OCI-LY1 (cell line): Measurements from ENCODE around the gene ACO2.

Experiments used
- EZH2 ChIP-seq: fragments of 200-600 bp; sonication (generic), shearing (Covaris generic); IDR thresholded peaks from 2 replicates; pipeline ENCODE4 v1.8.0; 2017; ENCODE audit warnings: borderline replicate concordance, mixed run types, mild to moderate bottlenecking, antibody characterized with exemption, low read length, moderate library complexity, mixed read lengths
- TF ChIP-seq, protein P1 (sequence below): fragments of 200-600 bp; sonication (generic), shearing (Covaris generic); IDR thresholded peaks from 2 replicates; pipeline ENCODE4 v1.5.1; 2017; ENCODE audit warnings: mild to moderate bottlenecking, antibody characterized with exemption, low read length, moderate library complexity, mixed read lengths

DNA sequence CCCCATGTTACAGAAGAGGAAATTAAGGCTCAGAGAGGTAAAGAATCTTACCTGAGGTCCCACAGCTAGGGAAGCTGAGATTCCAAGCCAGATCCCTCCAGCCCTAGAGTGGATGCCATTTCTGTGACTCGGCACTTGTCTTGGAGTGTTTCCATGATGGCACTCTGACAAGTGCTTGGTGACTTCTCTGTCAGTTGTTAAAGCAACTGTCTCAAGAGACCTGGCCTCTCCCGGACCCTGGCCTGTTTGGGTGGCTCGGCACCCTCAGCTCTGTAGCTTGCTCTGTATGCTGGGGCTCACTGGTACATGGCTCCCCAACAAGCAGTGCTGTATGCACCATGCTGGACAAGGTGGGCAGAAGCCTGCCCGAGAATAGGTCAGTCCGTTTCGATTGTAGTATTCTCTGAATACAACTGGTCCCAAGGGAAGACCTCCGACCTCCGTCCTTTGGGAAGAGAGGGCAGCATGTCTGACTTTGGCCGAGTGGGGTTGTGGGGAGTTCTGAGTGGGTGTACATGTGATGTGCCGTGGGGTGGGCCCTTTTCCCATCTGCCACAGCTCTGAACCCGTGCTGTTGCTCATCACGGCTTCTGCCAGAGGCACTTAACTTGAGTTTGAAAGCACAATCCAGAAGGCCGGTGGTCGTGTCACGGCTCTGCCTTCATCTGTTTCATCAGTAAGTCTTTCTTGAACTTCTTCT is 12.4 kb downstream of the ACO2 start:
- TF ChIP-seq, protein P1, sequence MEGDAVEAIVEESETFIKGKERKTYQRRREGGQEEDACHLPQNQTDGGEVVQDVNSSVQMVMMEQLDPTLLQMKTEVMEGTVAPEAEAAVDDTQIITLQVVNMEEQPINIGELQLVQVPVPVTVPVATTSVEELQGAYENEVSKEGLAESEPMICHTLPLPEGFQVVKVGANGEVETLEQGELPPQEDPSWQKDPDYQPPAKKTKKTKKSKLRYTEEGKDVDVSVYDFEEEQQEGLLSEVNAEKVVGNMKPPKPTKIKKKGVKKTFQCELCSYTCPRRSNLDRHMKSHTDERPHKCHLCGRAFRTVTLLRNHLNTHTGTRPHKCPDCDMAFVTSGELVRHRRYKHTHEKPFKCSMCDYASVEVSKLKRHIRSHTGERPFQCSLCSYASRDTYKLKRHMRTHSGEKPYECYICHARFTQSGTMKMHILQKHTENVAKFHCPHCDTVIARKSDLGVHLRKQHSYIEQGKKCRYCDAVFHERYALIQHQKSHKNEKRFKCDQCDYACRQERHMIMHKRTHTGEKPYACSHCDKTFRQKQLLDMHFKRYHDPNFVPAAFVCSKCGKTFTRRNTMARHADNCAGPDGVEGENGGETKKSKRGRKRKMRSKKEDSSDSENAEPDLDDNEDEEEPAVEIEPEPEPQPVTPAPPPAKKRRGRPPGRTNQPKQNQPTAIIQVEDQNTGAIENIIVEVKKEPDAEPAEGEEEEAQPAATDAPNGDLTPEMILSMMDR, result no peak
- no peak for TF ChIP-seq EZH2
